Regular cardiac myocyte (primary cell): ENCODE measurements around the gene HNRNPM. TPM values are rescaled to one million over a fixed set of nuclear protein-coding genes. Genes with fewer than 3 reads are reported as not detected.

Experiments
- total RNA-seq: library from RNA; depleted of rRNA; stranded (reverse); fragments of >200 nt; gene quantifications from 2 replicates; pipeline ENCODE4 v1.2.3, GENCODE V29; 2014

Gene HNRNPM
- 26.5 and 117 TPM in 2 replicates for total RNA-seq

GRCh38 chr19:8444677-8445487, at the start of gene HNRNPM:
Gene HNRNPM (plus strand): TSS chr19:8444975. CDS start chr19:8444999, 24 bp downstream.

GRCh38 chr19:8412783-8413628, 31.8 kb upstream of the HNRNPM start, which contains the start of gene MARCHF2:
Gene MARCHF2 (plus strand): TSS chr19:8413305. CDS start chr19:8421841, 8,536 bp downstream.

GRCh38 chr19:8513687-8514504, 69.1 kb downstream of the HNRNPM start, which contains the start of gene ZNF414:
Gene ZNF414 (minus strand): TSS chr19:8514167. CDS start chr19:8514046, 121 bp downstream.

Other genes starting within 250 kb of the HNRNPM start
- gene CERS4, start 235.6 kb upstream of the HNRNPM start, total RNA-seq, result 3.1 and 16.1 TPM in 2 replicates
- gene CD320, start 136.6 kb upstream of the HNRNPM start, total RNA-seq, result 21.7 and 32.7 TPM in 2 replicates
- 14.7 and 16.9 TPM in 2 replicates for gene NDUFA7, start 123.6 kb upstream of the HNRNPM start, total RNA-seq
- gene RPS28, start 123.5 kb upstream of the HNRNPM start, total RNA-seq, result 276 and 664 TPM in 2 replicates
- gene KANK3, start 101.7 kb upstream of the HNRNPM start, total RNA-seq, result 0.56 and 0.58 TPM in 2 replicates
- gene ANGPTL4, start 80.8 kb upstream of the HNRNPM start, total RNA-seq, result 26.1 and 132 TPM in 2 replicates
- gene RAB11B, start 54.6 kb upstream of the HNRNPM start, total RNA-seq, result 29.5 and 34.7 TPM in 2 replicates
- 64.0 and 167 TPM in 2 replicates for gene MARCHF2, start 31.7 kb upstream of the HNRNPM start, total RNA-seq
- gene PRAM1, start 57.7 kb downstream of the HNRNPM start, total RNA-seq, result not detected in 2 replicates
- gene ZNF414, start 69.2 kb downstream of the HNRNPM start, total RNA-seq, result 2.5 and 4.8 TPM in 2 replicates
- gene MYO1F, start 132.5 kb downstream of the HNRNPM start, total RNA-seq, result 0.19 and 0.28 TPM in 2 replicates
- gene ADAMTS10, start 165.7 kb downstream of the HNRNPM start, total RNA-seq, result 3.5 and 15.8 TPM in 2 replicates
- not detected in 2 replicates for gene NFILZ, start 185.7 kb downstream of the HNRNPM start, total RNA-seq